ENCODE data around the gene GTF2IRD1.
"Not testable (repeated sequence)": the region's sequence is repeated elsewhere in the genome, so short reads cannot be mapped to it uniquely, and the experiment has no call there.

The GTF2IRD1 gene

GRCh38 chr7:74470504-74470903, 16.8 kb downstream of the GTF2IRD1 start:
- DNase-seq, result no peak

DNA sequence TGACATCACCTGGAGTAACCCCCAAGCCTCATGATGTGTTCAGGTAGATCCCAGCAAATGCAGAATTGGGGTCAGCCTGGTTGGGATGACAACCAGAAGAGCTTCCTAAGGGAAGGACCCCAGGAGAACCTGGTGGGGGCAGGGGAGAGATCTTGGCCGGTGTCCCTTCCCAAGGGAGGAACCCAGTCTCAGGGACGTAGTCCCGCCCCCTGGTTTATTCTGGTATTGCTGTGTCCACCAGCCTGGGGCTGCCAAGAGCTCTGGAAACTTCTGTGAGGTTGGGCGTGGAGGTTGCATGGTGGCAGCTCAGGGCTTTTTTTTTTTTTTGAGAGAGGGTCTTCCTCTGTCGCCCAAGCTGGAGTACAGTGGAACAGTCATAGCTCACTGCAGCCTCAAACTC, 19.4 kb downstream of the GTF2IRD1 start:
- no peak for DNase-seq

GRCh38 chr7:74474271-74474865, 20.7 kb downstream of the GTF2IRD1 start:
- DNase-seq, result no peak

DNA sequence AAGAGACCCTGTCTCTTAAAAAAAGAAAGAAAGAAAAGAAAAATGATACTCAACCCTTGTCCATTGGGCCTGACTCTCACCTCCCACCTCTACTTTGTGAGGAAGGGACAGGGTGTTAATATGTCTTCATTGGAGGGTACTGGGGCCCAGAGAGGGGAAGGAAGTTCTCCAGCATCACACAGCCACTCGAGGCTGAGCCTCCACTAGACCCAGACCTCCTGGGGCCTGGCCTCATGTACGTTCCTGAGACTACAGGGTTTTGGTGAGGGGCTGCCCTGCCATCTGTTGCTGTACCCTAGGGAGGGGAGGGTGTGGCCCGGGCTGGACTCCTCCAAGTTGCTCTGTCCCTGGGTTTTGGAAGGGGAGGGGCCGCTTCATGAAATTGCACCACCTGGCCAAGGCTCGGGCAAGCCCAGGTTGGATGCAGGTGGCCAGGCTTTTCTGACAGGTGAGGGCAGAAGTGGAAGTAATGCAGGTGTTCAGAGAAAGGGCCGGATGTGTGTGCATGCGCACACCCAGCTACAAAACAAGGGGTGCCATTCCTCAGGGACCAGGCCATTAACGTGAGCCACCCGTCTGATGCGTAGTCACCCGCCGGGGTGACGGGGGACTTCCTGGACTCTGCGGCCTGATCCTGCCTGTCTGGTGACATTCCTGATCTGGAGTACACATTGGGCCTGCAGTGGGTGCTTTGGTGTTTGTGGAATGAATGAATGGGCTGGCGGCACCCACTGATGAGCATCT, 21.7 kb downstream of the GTF2IRD1 start:
- DNase-seq, result no peak

DNA sequence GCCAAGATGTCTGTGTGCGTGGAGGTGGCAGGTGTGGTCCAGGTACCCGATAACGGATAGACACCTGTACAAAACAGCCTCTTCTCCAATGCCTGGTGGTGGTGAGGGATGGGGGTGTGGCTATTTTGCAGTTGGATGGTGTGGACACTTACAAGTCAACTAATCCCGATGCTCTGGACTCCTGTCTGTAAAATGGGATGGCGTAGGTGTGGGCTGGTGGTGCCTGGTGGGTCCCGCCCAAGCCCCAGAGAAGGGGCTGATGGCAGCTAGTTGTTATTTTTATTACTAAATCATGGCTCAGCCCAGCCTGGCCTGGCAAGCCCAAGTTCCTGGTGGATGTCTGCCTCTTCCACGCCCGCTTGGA, 22.3 kb downstream of the GTF2IRD1 start:
- no peak for DNase-seq

DNA sequence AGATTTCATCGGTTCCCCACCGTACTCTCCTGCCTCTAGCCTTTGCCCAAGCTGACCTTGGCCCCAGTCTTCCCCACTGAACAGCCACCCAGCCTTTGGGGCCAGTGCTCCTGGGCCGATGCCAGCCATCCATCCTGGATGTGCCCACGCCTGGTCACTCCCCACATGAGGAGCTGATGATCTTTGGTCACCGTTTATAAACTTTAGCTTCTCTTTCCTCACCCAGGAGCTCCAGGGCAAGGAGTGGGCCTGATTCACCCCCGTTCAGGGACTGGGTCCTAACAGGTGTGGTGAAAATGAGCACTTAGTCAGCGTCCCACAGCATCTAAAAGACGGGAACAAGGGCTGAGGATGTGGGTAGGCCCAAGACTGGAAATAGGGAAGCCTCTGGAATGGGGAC, 22.9 kb downstream of the GTF2IRD1 start:
- no peak for DNase-seq

- DNase-seq, result no peak
Observed at GRCh38 chr7:74478671-74479065, 25.0 kb downstream of the GTF2IRD1 start.

DNA sequence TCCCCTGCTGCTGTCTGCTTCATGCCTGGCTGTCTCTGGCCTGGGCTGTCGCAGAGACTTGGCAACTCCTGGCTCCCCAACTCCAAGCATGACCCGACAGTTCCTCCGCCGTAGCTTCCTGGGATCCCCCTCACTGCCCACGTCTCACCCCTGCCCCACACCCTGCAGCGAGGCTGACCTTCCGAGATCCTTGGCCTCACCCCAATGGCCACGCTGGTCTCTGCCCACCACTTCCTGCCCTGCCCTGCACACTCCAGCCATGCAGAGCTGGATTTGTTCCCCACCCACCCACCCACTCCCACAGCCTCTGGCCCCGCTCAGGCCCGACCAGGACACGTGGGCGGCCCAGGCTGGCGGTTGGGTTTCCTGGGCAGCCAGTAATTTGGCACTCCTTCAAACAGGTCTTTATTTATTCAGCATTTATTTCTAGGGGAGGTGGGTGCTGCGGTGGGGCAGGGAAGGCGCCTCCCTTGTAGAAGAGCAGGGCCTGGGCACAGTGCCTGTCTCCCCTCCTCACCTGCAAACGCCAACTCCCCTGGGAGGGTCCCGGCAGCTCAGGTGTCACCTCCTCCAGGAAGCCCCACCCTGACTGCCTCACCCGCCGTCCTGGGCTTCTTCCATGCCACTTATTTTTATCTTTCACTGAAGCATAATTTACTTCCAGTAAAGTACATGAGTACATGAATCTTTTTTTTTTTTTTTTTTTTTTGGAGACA, 25.5 kb downstream of the GTF2IRD1 start:
- no peak for DNase-seq

DNA sequence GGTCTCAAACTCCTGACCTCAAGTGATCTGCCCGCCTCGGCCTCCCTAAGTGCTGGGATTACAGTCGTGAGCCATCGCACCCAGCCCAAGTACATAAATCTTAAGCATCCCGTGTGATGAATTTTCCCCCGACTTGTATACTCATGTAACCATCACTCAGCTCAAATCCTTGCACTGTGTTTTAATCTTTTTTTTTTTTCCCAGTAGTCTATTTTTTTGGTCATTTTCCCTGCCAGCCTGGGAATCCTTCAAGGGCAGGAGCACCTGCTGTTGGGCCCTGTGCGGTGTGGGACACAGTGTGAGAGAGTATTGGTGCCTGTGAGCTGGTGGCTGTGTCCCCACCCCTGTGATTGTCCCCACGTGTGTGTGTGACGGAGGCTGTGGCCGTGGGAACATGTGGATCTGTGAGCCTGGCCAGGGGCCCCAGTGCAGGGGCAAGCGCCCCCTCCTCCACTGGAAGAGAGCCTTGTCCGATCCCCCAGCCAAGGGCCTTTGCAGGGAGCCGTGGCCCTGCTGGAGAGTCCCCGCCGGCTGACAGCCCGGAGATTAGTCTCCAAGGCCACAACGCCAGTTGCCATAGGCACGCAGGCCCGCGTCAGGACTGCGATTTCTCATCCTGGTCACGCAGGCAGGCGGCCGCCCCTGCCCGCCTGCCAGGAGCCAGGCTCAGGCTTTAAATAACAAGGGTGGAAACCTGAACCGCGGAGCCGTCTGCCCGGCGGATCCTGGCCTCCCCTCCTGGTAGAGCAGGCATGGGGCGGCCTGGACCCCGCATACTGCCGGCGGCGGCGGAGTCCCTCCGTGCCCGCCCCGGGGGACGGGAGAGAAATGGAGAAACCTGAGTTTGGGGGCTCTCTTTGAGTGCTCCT, 26.5 kb downstream of the GTF2IRD1 start:
- DNase-seq, result no peak

- DNase-seq, result no peak
Observed at GRCh38 chr7:74480861-74481417, 27.2 kb downstream of the GTF2IRD1 start.

- DNase-seq, result no peak
Observed at GRCh38 chr7:74481458-74482196, 27.9 kb downstream of the GTF2IRD1 start.

DNA sequence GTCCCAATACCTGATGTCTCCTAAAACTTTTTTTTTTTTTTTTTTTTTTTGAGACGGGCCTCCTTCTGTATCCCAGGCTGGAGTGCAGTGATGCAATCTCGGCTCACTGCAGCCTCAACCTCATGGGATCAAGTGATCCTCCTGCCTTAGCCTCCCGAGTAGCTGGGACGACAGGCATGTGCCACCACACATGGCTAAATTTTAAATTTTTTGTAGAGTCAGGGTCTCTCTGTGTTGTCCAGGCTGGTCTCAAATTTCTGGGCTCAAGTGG, 28.4 kb downstream of the GTF2IRD1 start:
- DNase-seq, result no peak

DNA sequence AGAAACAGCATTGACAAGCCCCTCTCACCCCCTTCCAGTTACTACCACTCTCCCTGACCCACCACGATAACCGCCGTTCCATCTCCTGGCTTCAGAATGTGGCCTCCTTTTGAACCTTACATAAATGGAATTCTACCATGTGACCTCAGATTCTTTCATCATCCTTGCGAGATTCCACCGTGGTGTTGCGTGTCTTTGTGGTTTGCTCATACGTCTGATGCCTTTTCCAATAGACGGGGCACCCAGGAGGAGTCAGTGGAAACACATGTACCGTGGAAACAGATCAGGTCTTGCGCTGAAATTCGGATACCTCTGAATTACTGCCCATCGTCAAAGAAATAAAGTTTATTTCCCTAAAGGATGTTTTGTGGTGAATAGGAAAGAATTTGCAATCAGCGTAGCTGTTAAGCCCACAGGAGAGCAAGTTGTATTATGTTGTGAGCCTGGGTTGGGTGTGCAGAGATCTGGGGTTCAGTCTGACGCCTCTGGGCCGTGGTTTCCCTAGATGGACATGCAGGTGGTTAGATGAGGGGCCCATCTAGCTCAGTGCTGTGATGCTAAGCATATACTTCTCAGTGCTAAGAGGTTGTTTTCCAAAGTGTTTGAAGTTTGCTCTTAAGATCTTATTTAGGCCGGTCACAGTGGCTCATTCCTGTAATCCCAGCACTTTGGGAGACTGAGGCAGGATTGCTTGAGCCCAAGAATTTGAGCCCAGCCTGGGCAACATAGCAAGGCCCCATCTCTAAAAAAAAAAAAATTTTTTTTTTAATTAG, 29.1 kb downstream of the GTF2IRD1 start:
- DNase-seq, result no peak

DNA sequence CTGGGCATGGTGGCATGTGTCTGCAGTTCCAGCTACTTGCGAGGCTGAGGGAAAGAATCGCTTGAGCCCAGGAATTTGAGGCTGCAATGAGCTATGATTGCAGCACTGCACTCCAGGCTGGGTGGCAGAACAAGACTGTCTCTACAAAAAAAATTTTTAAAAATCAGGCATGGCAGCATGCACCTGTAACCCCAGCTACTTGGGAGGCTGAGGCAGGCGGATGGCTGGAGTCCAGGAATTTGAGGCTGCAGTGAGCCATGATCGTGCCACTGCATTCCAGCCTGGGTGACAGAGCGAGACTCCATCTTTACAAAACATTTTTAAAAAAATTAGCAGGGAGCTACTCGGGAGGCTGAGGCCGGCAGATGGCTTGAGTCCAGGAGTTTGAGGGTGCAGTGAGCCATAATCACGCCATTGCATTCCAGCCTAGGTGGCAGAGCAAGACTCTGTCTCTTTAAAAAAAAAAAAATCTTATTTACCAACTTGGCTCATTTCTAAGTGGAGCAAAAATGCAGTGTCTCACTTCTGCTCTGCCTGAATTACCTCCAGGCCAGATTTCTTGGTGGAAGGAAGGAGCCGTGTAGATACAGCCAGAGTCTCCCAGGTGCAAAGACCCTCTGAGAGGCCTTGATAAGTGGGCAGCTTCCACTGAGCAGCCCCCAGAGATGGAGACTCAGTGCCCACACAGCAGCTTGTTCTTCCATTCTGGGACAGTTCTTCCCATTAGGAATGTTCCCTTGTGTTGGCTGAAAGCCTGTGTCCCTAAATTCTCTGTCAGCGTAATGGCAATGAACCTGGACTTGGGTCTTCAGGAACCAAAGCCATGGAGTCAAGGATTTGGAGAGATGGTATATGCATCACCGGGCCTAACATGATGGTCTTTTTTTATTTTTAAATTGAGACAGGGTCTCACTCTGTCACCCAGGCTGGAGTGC, 30.0 kb downstream of the GTF2IRD1 start:
- DNase-seq, result no peak

DNA sequence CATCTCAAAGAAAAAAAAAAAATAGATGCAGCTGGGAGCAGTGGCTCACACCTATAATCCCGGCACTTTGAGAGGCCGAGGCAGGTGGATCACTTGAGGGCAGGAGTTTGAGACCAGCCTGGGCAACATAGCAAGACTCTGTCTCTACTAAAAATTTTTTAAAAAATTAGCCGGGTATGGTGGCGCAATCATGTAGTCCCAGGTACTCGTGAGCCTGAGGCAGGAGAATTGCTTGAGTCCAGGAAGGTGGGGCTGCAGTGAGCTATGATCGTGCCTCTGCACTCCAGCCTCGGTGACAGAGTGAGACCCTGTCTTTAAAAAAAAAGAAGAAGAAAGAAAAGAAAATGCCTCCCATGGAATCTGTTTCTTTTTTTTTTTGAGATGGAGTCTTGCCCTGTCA, 31.9 kb downstream of the GTF2IRD1 start:
- DNase-seq, result no peak

DNA sequence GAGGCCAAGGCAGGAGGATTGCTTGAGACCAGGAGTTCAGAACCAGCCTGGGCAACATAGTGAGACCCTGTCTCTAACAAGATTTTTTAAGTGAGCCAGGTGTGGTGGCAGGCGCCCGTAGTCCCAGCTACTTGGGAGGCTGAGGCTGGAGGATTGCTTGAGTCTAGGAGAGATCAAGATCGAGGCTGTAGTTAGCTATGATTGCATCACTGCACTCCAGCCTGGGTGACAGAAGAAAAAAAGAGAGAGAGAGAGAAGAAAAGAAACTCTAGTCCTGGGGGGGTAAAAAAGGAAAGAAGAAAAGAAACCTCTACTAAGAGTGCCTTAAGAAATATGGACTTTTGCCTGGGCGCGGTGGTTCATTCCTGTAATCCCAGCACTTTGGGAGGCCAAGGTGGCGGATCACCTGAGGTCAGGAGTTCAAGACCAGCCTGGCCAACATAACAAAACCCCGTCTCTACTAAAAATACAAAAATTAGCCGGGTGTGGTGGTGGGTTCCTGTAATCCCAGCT, 34.9 kb downstream of the GTF2IRD1 start:
- DNase-seq, result not testable (repeated sequence)

GRCh38 chr7:74489997-74490945, 36.6 kb downstream of the GTF2IRD1 start:
- DNase-seq, result no peak

DNA sequence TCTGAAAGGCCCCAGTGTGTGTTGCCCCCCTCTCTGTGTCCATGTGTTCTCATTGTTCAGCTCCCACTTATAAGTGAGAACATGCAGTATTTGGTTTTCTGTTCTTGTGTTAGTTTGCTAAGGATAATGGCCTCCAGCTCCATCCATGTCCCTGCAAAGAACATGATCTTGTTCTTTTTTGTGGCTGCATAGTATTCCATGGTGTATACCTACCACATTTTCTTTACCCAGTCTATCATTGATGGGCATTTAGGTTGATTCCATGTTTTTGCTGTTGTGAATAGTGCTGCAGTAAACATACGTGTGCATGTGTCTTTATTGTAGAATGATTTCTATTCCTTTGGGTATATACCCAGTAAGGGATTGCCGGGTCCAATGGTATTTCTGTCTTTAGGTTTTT, 37.8 kb downstream of the GTF2IRD1 start:
- not testable (repeated sequence) for DNase-seq

DNA sequence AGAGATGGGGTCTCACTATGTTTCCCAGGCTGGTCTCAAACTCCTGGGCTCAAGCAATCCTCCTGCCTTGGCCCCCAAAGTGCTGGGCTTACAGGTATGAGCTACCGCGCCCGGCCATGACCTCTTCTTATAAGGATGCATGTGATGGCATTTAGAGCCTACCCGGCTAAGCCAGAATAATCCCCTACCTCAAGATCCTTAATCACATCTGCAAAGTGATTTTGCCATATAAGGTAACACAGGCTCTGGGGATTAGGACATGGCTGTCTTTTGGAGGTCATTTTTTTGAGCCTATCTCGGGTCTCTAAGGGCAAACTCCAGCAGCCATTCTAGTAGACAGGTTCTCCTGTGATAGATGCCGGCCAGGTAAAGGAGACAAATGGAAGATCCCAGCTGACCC, 39.6 kb downstream of the GTF2IRD1 start:
- DNase-seq, result no peak
